HG03159 (cell line): ENCODE measurements around the gene DIS3L2.

Experiments used
- ATAC-seq: cut with Tn5 transposase; IDR thresholded peaks from one replicate; pipeline ENCODE4 v1.9.1; 2021; ENCODE audit warnings: mild to moderate bottlenecking, moderate library complexity; ENCODE audit not compliant: unreplicated experiment

Gene DIS3L2

GRCh38 chr2:232250246-232251175 is 289.0 kb downstream of the DIS3L2 start:
- no peak for ATAC-seq

GRCh38 chr2:232255033-232255432 is 293.5 kb downstream of the DIS3L2 start:
- no peak for ATAC-seq

- no peak for ATAC-seq
These were observed 298.6 kb downstream of the DIS3L2 start for GRCh38 chr2:232260075-232260474.

GRCh38 chr2:232261776-232262175 is 300.3 kb downstream of the DIS3L2 start:
- ATAC-seq, result no peak

- ATAC-seq, result no peak
These were observed 301.8 kb downstream of the DIS3L2 start for GRCh38 chr2:232263295-232263694.

GRCh38 chr2:232264081-232264480 is 302.6 kb downstream of the DIS3L2 start:
- ATAC-seq, result no peak

- ATAC-seq, result no peak
These were observed 303.8 kb downstream of the DIS3L2 start for GRCh38 chr2:232265329-232265728.

- no peak for ATAC-seq
These were observed 307.2 kb downstream of the DIS3L2 start for GRCh38 chr2:232268636-232269165.

GRCh38 chr2:232269867-232270266 is 308.4 kb downstream of the DIS3L2 start:
- ATAC-seq, result no peak

GRCh38 chr2:232273903-232274643 is 312.6 kb downstream of the DIS3L2 start:
- no peak for ATAC-seq

GRCh38 chr2:232275670-232276069 is 314.2 kb downstream of the DIS3L2 start:
- ATAC-seq, result no peak

- ATAC-seq, result no peak
These were observed 314.7 kb downstream of the DIS3L2 start for GRCh38 chr2:232276084-232276732.

GRCh38 chr2:232276733-232277313 is 315.3 kb downstream of the DIS3L2 start:
- no peak for ATAC-seq

- ATAC-seq, result no peak
These were observed 317.0 kb downstream of the DIS3L2 start for GRCh38 chr2:232278534-232278933.

- no peak for ATAC-seq
These were observed 318.8 kb downstream of the DIS3L2 start for GRCh38 chr2:232280341-232280740.

- no peak for ATAC-seq
These were observed 320.5 kb downstream of the DIS3L2 start for GRCh38 chr2:232281858-232282507.

- no peak for ATAC-seq
These were observed 321.1 kb downstream of the DIS3L2 start for GRCh38 chr2:232282508-232283055.

- ATAC-seq, result no peak
These were observed 324.7 kb downstream of the DIS3L2 start for GRCh38 chr2:232286001-232286868.

- no peak for ATAC-seq
These were observed 325.8 kb downstream of the DIS3L2 start for GRCh38 chr2:232287316-232287715.
